HEK293 (cell line): Measurements from ENCODE around the gene TMEM179.

ENCODE experiments used
- EGR2 ChIP-seq: fragments of 450-650 bp; formaldehyde crosslinking; IDR thresholded peaks from 2 replicates; pipeline ENCODE4 v1.5.1; 2016; ENCODE audit warnings: low read depth, missing biosample characterization, missing genetic modification characterization
- KLF16 ChIP-seq: fragments of 450-650 bp; formaldehyde crosslinking; IDR thresholded peaks from 2 replicates; pipeline ENCODE4 v1.5.1; 2017; ENCODE audit warnings: missing biosample characterization, missing genetic modification characterization
- MZF1 ChIP-seq: fragments of 450-650 bp; formaldehyde crosslinking; IDR thresholded peaks from 2 replicates; pipeline ENCODE4 v1.5.1; 2017; ENCODE audit warnings: missing biosample characterization, missing genetic modification characterization, borderline replicate concordance
- ZFP37 ChIP-seq: fragments of 450-650 bp; formaldehyde crosslinking; IDR thresholded peaks from 2 replicates; pipeline ENCODE4 v1.5.1; 2016; ENCODE audit warnings: missing biosample characterization, missing genetic modification characterization
- ZNF146 ChIP-seq: fragments of 450-650 bp; formaldehyde crosslinking; IDR thresholded peaks from 2 replicates; pipeline ENCODE4 v1.5.1; 2016; ENCODE audit warnings: missing biosample characterization, missing genetic modification characterization
- ZNF426 ChIP-seq: fragments of 450-650 bp; formaldehyde crosslinking; IDR thresholded peaks from 2 replicates; pipeline ENCODE4 v1.5.1; 2017; ENCODE audit warnings: missing biosample characterization, missing genetic modification characterization, mild to moderate bottlenecking, inconsistent platforms, moderate library complexity
- ZNF660 ChIP-seq: fragments of 450-650 bp; IDR thresholded peaks from 2 replicates; pipeline ENCODE4 v1.5.1; 2018; ENCODE audit warnings: missing biosample characterization, mild to moderate bottlenecking, missing genetic modification characterization
- ZNF677 ChIP-seq: fragments of 450-650 bp; IDR thresholded peaks from 2 replicates; pipeline ENCODE4 v1.5.0; 2018; ENCODE audit warnings: missing biosample characterization, mild to moderate bottlenecking, missing genetic modification characterization, moderate library complexity
- TF ChIP-seq, protein P1 (sequence below): fragments of 450-650 bp; formaldehyde crosslinking; IDR thresholded peaks from 2 replicates; pipeline ENCODE4 v1.5.1; 2016; ENCODE audit warnings: missing biosample characterization, missing genetic modification characterization, borderline replicate concordance
- TF ChIP-seq, protein P2 (sequence below): fragments of 450-650 bp; formaldehyde crosslinking; IDR thresholded peaks from 2 replicates; pipeline ENCODE4 v1.5.1; 2016; ENCODE audit warnings: missing biosample characterization, missing genetic modification characterization

DNA sequence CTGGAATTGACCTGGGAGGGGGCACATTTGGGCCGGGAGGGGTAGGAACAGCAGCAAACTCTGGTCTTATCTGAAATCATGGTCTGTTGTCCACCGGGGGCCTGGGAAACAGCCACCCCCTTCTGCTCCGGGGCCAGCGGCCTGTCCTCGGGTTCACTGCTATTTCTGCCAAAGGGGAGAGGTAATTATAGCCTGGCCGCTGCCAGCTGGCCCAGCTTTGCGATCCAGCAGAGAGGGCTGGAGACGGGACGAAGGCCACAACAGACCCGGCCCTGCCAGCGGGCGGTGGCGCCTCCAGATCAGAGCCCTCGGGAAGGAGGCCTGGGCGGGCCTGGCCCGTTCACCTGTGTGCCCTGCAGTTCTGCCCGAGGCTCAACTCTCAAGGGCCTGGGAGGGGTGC is 25.1 kb downstream of the TMEM179 start, which contains the start of gene C14orf180:
- no peak for TF ChIP-seq ZFP37 (tag by site-specific recombination)
- no peak for TF ChIP-seq MZF1 (tag by site-specific recombination)
- TF ChIP-seq ZNF146 (tag by site-specific recombination) = no peak
- TF ChIP-seq ZNF677 (tag by site-specific recombination) = no peak
- no peak for TF ChIP-seq ZNF660
- TF ChIP-seq, protein P1, sequence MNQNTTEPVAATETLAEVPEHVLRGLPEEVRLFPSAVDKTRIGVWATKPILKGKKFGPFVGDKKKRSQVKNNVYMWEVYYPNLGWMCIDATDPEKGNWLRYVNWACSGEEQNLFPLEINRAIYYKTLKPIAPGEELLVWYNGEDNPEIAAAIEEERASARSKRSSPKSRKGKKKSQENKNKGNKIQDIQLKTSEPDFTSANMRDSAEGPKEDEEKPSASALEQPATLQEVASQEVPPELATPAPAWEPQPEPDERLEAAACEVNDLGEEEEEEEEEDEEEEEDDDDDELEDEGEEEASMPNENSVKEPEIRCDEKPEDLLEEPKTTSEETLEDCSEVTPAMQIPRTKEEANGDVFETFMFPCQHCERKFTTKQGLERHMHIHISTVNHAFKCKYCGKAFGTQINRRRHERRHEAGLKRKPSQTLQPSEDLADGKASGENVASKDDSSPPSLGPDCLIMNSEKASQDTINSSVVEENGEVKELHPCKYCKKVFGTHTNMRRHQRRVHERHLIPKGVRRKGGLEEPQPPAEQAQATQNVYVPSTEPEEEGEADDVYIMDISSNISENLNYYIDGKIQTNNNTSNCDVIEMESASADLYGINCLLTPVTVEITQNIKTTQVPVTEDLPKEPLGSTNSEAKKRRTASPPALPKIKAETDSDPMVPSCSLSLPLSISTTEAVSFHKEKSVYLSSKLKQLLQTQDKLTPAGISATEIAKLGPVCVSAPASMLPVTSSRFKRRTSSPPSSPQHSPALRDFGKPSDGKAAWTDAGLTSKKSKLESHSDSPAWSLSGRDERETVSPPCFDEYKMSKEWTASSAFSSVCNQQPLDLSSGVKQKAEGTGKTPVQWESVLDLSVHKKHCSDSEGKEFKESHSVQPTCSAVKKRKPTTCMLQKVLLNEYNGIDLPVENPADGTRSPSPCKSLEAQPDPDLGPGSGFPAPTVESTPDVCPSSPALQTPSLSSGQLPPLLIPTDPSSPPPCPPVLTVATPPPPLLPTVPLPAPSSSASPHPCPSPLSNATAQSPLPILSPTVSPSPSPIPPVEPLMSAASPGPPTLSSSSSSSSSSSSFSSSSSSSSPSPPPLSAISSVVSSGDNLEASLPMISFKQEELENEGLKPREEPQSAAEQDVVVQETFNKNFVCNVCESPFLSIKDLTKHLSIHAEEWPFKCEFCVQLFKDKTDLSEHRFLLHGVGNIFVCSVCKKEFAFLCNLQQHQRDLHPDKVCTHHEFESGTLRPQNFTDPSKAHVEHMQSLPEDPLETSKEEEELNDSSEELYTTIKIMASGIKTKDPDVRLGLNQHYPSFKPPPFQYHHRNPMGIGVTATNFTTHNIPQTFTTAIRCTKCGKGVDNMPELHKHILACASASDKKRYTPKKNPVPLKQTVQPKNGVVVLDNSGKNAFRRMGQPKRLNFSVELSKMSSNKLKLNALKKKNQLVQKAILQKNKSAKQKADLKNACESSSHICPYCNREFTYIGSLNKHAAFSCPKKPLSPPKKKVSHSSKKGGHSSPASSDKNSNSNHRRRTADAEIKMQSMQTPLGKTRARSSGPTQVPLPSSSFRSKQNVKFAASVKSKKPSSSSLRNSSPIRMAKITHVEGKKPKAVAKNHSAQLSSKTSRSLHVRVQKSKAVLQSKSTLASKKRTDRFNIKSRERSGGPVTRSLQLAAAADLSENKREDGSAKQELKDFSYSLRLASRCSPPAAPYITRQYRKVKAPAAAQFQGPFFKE (tag by site-specific recombination) = no peak
- TF ChIP-seq, protein P2, sequence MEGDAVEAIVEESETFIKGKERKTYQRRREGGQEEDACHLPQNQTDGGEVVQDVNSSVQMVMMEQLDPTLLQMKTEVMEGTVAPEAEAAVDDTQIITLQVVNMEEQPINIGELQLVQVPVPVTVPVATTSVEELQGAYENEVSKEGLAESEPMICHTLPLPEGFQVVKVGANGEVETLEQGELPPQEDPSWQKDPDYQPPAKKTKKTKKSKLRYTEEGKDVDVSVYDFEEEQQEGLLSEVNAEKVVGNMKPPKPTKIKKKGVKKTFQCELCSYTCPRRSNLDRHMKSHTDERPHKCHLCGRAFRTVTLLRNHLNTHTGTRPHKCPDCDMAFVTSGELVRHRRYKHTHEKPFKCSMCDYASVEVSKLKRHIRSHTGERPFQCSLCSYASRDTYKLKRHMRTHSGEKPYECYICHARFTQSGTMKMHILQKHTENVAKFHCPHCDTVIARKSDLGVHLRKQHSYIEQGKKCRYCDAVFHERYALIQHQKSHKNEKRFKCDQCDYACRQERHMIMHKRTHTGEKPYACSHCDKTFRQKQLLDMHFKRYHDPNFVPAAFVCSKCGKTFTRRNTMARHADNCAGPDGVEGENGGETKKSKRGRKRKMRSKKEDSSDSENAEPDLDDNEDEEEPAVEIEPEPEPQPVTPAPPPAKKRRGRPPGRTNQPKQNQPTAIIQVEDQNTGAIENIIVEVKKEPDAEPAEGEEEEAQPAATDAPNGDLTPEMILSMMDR (tag by site-specific recombination) = no peak
- no peak for TF ChIP-seq ZNF426 (tag by site-specific recombination)
- TF ChIP-seq EGR2 = no peak
- no peak for TF ChIP-seq KLF16
